ENCODE measurements around the gene PITPNM1. TPM values are rescaled to one million over a fixed set of nuclear protein-coding genes. Genes with fewer than 3 reads are reported as not detected.

The PITPNM1 gene
- total RNA-seq, 1 experiment from 2014 or later = 70.4 TPM

GRCh38 chr11:67538306-67538705, 33.1 kb upstream of the PITPNM1 start:
- no peak overlapping the region for H3K27ac ChIP-seq (ENCODE audit: low read length)
- no TSS peak for BruUV-seq (replicated peaks)
- ChIA-PET CTCF (no interaction called here), POLR2A (no interaction called here)
- no peaks in the 10 kb centered on the region for H3K27me3 ChIP-seq (ENCODE audit: control insufficient read depth, insufficient read depth, low read length)
- H3K9me3 ChIP-seq (ENCODE audit: control insufficient read depth, insufficient read depth, low read depth, low read length) = peaks cover 23% of the 10 kb centered on the region; the same call in 1 of the 2 replicates
- intact Hi-C loops (cut with micrococcal nuclease; ENCODE audit: unreplicated experiment) (no loop called here), in situ Hi-C loops (cut with HindIII; ENCODE audit: low pct_unique_long_range_greater_than_20kb, low sequenced_read_pairs) (no loop called here)
- no peak for DNase-seq (ENCODE audit: low read depth, low spot score)
- no peaks in the 10 kb centered on the region for H3K36me3 ChIP-seq (ENCODE audit: control insufficient read depth, insufficient read depth, low read length)
- ATAC-seq = no peak; the same call in 1 of the 2 replicates
- H3K4me3 ChIP-seq (ENCODE audit: low read depth in 2 of 2, low read length in 2 of 2) = no peak overlapping the region
- no peaks in the 10 kb centered on the region; the same call in 1 of the 2 replicates for H3K4me1 ChIP-seq (ENCODE audit: control insufficient read depth, insufficient read depth, low read length)
- no peak for TF ChIP-seq POLR2AphosphoS5 (IDR thresholded peaks at IDR 0.05; ENCODE audit: low read depth, low read length)
- TF ChIP-seq TCF7L2 (IDR thresholded peaks at IDR 0.05; ENCODE audit: low read depth, low read length) = no peak
- no peak for TF ChIP-seq CTCF (IDR thresholded peaks at IDR 0.05)
- TF ChIP-seq REST (IDR thresholded peaks at IDR 0.05; ENCODE audit: insufficient read depth in 1 of 2, low read depth in 2 of 2, low read length in 1 of 2) = no peak
- TF ChIP-seq SIN3A (IDR thresholded peaks at IDR 0.05; ENCODE audit: borderline replicate concordance, insufficient read depth, low read depth, low read length) = no peak

DNA sequence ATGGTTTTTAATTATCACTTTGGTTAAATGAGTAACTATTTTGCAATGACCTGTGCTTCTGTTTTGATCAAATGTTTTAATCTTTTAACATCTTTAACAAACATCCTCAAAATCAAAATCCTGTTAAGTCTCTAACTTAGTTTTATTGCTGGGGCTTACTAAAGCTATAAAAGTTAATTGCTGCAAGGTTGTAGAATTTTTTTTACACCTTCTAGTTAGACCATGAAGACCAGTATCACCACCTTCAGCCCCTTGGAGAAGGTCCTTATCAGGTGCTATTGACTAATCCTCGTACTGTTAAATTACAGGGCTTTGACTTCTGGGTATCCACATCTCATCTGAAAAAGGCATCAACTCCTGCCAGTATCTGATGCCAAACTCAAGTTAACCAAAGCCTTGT, 30.4 kb upstream of the PITPNM1 start:
- DNase-seq (ENCODE audit: low read depth, low spot score) (no peak), ATAC-seq (no peak)
- H3K4me3 ChIP-seq (ENCODE audit: low read depth in 2 of 2, low read length in 2 of 2) = no peak overlapping the region
- TF ChIP-seq CTCF (IDR thresholded peaks at IDR 0.05) (no peak), SIN3A (IDR thresholded peaks at IDR 0.05; ENCODE audit: borderline replicate concordance, insufficient read depth, low read depth, low read length) (no peak), REST (IDR thresholded peaks at IDR 0.05; ENCODE audit: insufficient read depth in 1 of 2, low read depth in 2 of 2, low read length in 1 of 2) (no peak), POLR2AphosphoS5 (IDR thresholded peaks at IDR 0.05; ENCODE audit: low read depth, low read length) (no peak), TCF7L2 (IDR thresholded peaks at IDR 0.05; ENCODE audit: low read depth, low read length) (no peak)
- intact Hi-C loops (cut with micrococcal nuclease; ENCODE audit: unreplicated experiment) (loop anchor here (2.0 kb wide), 1 partner anchor 35 kb away; no protein-coding TSS in a partner anchor), in situ Hi-C loops (cut with HindIII; ENCODE audit: low pct_unique_long_range_greater_than_20kb, low sequenced_read_pairs) (no loop called here)
- H3K27ac ChIP-seq (ENCODE audit: low read length) = no peak overlapping the region
- H3K36me3 ChIP-seq (ENCODE audit: control insufficient read depth, insufficient read depth, low read length) = no peaks in the 10 kb centered on the region
- ChIA-PET POLR2A (no interaction called here), CTCF (interaction anchor here (0.6 kb wide), 1 partner anchor 137 kb away, joined by 5 read pairs; no protein-coding TSS in a partner anchor)
- no peaks in the 10 kb centered on the region for H3K27me3 ChIP-seq (ENCODE audit: control insufficient read depth, insufficient read depth, low read length)
- no peaks in the 10 kb centered on the region for H3K4me1 ChIP-seq (ENCODE audit: control insufficient read depth, insufficient read depth, low read length)
- no TSS peak for BruUV-seq (replicated peaks)
- peaks cover 31% of the 10 kb centered on the region; the same call in 1 of the 2 replicates for H3K9me3 ChIP-seq (ENCODE audit: control insufficient read depth, insufficient read depth, low read depth, low read length)

All from Panc1 (cell line).